ENCODE measurements around the gene HDAC4.

The HDAC4 gene

GRCh38 chr2:239265681-239266433 is 135.0 kb downstream of the HDAC4 start:
- peaks cover 95% of the 10 kb centered on the region for H3K4me1 ChIP-seq (ENCODE audit: insufficient read depth, low read length)
- peak overlapping the region in 1 of 2 donors; percentile 5 for H3K4me3 ChIP-seq (ENCODE audit: low read depth in 1 of 2, low read length in 2 of 2)
- no peaks in the 10 kb centered on the region for H3K36me3 ChIP-seq (ENCODE audit: insufficient read depth, low read length)
- H3K9me3 ChIP-seq (ENCODE audit: low read length) = no peaks in the 10 kb centered on the region
- no peaks in the 10 kb centered on the region for H3K27me3 ChIP-seq (ENCODE audit: control insufficient read depth in 1 of 2, insufficient read depth in 2 of 2, low read length in 2 of 2)
- no peak overlapping the region for H3K9ac ChIP-seq (ENCODE audit: low read length)
- H3K27ac ChIP-seq (ENCODE audit: low read depth, low read length) = peak overlapping the region; percentile 43

- Histone ChIP-seq H3K27me3 (ENCODE audit: control insufficient read depth in 1 of 2, insufficient read depth in 2 of 2, low read length in 2 of 2) (no peaks in the 10 kb centered on the region), H3K9ac (ENCODE audit: low read length) (no peak overlapping the region)
Measured at GRCh38 chr2:239264838-239265651, 135.8 kb downstream of the HDAC4 start.

GRCh38 chr2:239264492-239264837 is 136.4 kb downstream of the HDAC4 start:
- Histone ChIP-seq H3K9ac (ENCODE audit: low read length) (no peak overlapping the region), H3K9me3 (ENCODE audit: low read length) (no peaks in the 10 kb centered on the region), H3K4me3 (ENCODE audit: low read depth in 1 of 2, low read length in 2 of 2) (peak overlapping the region in 1 of 2 donors; percentile 9), H3K36me3 (ENCODE audit: insufficient read depth, low read length) (no peaks in the 10 kb centered on the region), H3K27ac (ENCODE audit: low read depth, low read length) (peak overlapping the region; percentile 49), H3K4me1 (ENCODE audit: insufficient read depth, low read length) (peaks cover 96% of the 10 kb centered on the region), H3K27me3 (ENCODE audit: control insufficient read depth in 1 of 2, insufficient read depth in 2 of 2, low read length in 2 of 2) (no peaks in the 10 kb centered on the region)

More at GRCh38 chr2:239264838-239265651, 135.8 kb downstream of the HDAC4 start:
- Histone ChIP-seq H3K9me3 (ENCODE audit: low read length) (no peaks in the 10 kb centered on the region), H3K4me1 (ENCODE audit: insufficient read depth, low read length) (peaks cover 95% of the 10 kb centered on the region), H3K36me3 (ENCODE audit: insufficient read depth, low read length) (no peaks in the 10 kb centered on the region), H3K4me3 (ENCODE audit: low read depth in 1 of 2, low read length in 2 of 2) (peak overlapping the region in 1 of 2 donors; percentile 9), H3K27ac (ENCODE audit: low read depth, low read length) (peak overlapping the region; percentile 43)

- H3K27me3 ChIP-seq (ENCODE audit: control insufficient read depth in 1 of 2, insufficient read depth in 2 of 2, low read length in 2 of 2) = no peaks in the 10 kb centered on the region
- peak overlapping the region; percentile 49 for H3K27ac ChIP-seq (ENCODE audit: low read depth, low read length)
- peaks cover 95% of the 10 kb centered on the region for H3K4me1 ChIP-seq (ENCODE audit: insufficient read depth, low read length)
- H3K4me3 ChIP-seq (ENCODE audit: low read depth in 1 of 2, low read length in 2 of 2) = no peak overlapping the region
- H3K9me3 ChIP-seq (ENCODE audit: low read length) = no peaks in the 10 kb centered on the region
- H3K36me3 ChIP-seq (ENCODE audit: insufficient read depth, low read length) = no peaks in the 10 kb centered on the region
- H3K9ac ChIP-seq (ENCODE audit: low read length) = no peak overlapping the region
Measured at GRCh38 chr2:239263669-239264491, 136.9 kb downstream of the HDAC4 start.

DNA sequence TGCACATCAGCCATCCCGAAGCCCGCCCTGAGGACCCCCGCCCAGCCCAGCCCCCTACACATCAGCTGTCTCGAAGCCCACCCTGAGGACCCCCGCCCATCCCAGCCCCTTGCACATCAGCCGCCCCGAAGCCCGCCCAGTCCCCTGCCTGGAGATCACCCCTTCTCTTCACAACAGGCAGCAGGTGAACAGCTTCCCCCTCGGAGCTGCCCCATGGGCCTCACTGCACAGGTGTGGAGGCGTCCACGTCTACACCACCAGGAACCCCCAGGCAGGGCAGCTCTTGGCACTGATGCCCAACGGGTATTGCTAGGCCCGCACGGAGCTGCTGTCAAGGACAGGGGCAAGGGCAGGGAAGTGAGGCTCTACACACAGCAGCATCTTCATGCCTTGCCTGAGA is 137.6 kb downstream of the HDAC4 start:
- Histone ChIP-seq H3K4me3 (ENCODE audit: low read depth in 1 of 2, low read length in 2 of 2) (no peak overlapping the region), H3K27me3 (ENCODE audit: control insufficient read depth in 1 of 2, insufficient read depth in 2 of 2, low read length in 2 of 2) (no peaks in the 10 kb centered on the region), H3K27ac (ENCODE audit: low read depth, low read length) (peak overlapping the region; percentile 49), H3K4me1 (ENCODE audit: insufficient read depth, low read length) (peaks cover 88% of the 10 kb centered on the region), H3K9ac (ENCODE audit: low read length) (no peak overlapping the region), H3K9me3 (ENCODE audit: low read length) (no peaks in the 10 kb centered on the region), H3K36me3 (ENCODE audit: insufficient read depth, low read length) (no peaks in the 10 kb centered on the region)

DNA sequence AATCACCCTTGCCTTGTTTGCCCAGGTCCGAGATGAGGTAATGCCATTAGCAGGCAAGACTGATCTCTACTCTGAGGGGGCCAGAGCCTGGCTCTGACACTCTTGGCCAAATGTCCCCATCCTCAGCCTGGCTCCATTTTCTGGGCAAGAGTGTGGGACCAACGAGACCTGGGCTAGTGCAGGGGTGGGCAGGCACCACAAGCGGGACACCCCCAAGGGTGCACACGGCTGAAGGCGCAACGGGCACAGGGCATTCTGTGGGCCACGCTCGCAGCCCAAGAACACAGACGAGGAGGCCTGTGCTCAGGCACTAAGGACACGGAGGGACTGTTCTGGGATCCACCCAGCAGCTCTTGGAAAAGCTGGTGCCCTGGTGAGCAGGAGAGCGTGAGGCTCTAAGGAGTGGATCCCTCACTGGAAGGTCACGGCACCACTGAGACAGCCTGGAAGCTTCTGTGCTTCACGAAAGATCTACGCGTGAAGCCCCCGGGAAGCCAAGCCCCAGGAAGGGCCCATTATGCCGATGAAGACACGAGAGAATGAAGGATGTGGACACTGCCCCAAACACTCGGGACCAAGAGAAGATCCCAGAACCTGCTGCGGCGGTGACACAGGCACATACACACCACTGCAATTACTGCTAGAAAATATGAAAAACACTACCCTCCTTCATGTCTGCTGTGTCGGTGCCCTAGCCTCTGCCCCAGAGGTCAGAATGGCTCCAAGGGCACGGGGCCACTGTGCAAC is 138.2 kb downstream of the HDAC4 start:
- no peak overlapping the region for H3K9ac ChIP-seq (ENCODE audit: low read length)
- no peak overlapping the region for H3K27ac ChIP-seq (ENCODE audit: low read depth, low read length)
- peaks cover 83% of the 10 kb centered on the region for H3K4me1 ChIP-seq (ENCODE audit: insufficient read depth, low read length)
- H3K36me3 ChIP-seq (ENCODE audit: insufficient read depth, low read length) = no peaks in the 10 kb centered on the region
- no peaks in the 10 kb centered on the region for H3K9me3 ChIP-seq (ENCODE audit: low read length)
- no peaks in the 10 kb centered on the region for H3K27me3 ChIP-seq (ENCODE audit: control insufficient read depth in 1 of 2, insufficient read depth in 2 of 2, low read length in 2 of 2)
- no peak overlapping the region for H3K4me3 ChIP-seq (ENCODE audit: low read depth in 1 of 2, low read length in 2 of 2)

DNA sequence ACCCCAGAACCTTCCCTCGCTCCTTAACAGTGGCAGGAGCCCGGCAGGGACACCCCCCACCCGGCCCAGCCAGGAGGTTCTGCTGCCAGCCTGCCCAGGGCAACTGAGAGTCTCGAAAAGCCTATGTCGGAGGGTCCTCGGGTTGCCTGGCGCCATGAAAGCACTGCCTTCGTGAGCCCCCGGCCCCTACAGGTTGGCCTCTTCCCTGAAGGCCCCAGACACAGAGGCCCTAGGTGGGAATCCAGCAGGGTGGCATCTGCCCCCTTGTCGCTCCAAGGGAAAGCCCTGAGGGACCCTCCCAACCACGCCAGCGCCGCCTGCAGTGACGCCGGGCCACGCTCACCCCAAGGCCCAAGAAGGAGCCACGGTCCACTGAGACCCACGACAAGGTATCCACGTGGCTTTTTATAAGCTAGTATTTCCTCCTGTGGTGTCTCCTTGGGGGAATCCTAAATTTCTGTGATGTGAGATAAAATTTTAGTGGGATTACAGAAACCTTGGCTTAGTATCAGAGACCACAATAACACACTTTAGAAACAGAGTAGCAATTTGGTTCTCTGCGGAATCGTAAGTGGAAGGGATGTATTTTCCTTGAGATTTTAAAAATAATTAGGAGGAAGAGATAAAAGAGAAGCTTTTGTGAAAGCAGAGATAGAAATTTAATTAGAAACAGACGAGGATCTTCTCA is 138.9 kb downstream of the HDAC4 start:
- peak overlapping the region; percentile 54 for H3K27ac ChIP-seq (ENCODE audit: low read depth, low read length)
- no peak overlapping the region for H3K9ac ChIP-seq (ENCODE audit: low read length)
- peaks cover 81% of the 10 kb centered on the region for H3K4me1 ChIP-seq (ENCODE audit: insufficient read depth, low read length)

DNA sequence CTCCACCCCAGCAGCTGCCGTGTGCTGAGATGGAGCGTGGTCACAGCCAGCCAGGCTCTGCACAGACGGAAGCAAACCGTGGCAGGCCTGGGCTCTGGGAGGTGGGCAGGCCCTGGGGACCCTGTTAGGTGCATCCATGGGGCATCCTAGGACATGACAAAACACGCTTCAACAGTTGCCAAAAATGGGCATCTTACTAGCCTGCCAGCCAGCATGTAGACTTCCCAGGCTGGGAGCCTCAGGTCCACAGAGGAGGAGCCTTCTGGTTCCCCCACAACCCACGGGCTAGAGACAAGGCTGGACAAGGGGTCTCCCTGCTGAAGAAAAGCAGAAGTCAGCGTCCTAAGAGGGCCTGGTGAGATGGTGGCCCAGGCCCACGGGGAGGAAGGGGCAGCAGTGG is 139.5 kb downstream of the HDAC4 start:
- H3K4me3 ChIP-seq (ENCODE audit: low read depth in 1 of 2, low read length in 2 of 2) = no peak overlapping the region
- H3K27me3 ChIP-seq (ENCODE audit: control insufficient read depth in 1 of 2, insufficient read depth in 2 of 2, low read length in 2 of 2) = no peaks in the 10 kb centered on the region
- H3K4me1 ChIP-seq (ENCODE audit: insufficient read depth, low read length) = peaks cover 80% of the 10 kb centered on the region
- no peaks in the 10 kb centered on the region for H3K9me3 ChIP-seq (ENCODE audit: low read length)
- no peaks in the 10 kb centered on the region for H3K36me3 ChIP-seq (ENCODE audit: insufficient read depth, low read length)
- H3K9ac ChIP-seq (ENCODE audit: low read length) = no peak overlapping the region
- peak overlapping the region; percentile 54 for H3K27ac ChIP-seq (ENCODE audit: low read depth, low read length)

More for the DNA sequence above, 138.9 kb downstream of the HDAC4 start:
- Histone ChIP-seq H3K4me3 (ENCODE audit: low read depth in 1 of 2, low read length in 2 of 2) (no peak overlapping the region), H3K9me3 (ENCODE audit: low read length) (no peaks in the 10 kb centered on the region), H3K27me3 (ENCODE audit: control insufficient read depth in 1 of 2, insufficient read depth in 2 of 2, low read length in 2 of 2) (no peaks in the 10 kb centered on the region), H3K36me3 (ENCODE audit: insufficient read depth, low read length) (no peaks in the 10 kb centered on the region)

- Histone ChIP-seq H3K4me3 (ENCODE audit: low read depth in 1 of 2, low read length in 2 of 2) (no peak overlapping the region), H3K4me1 (ENCODE audit: insufficient read depth, low read length) (peaks cover 80% of the 10 kb centered on the region), H3K9ac (ENCODE audit: low read length) (no peak overlapping the region), H3K27ac (ENCODE audit: low read depth, low read length) (no peak overlapping the region), H3K27me3 (ENCODE audit: control insufficient read depth in 1 of 2, insufficient read depth in 2 of 2, low read length in 2 of 2) (no peaks in the 10 kb centered on the region), H3K9me3 (ENCODE audit: low read length) (no peaks in the 10 kb centered on the region), H3K36me3 (ENCODE audit: insufficient read depth, low read length) (no peaks in the 10 kb centered on the region)
Measured at GRCh38 chr2:239260546-239261327, 140.1 kb downstream of the HDAC4 start.
